ENCODE data around the gene RMRP. TPM values are rescaled to one million over a fixed set of nuclear protein-coding genes. Genes with fewer than 3 reads are reported as not detected.

The RMRP gene
- total and polyA plus RNA-seq, 2 of the 4 experiments (the other 2 are of a cell fraction), result 39.7 to 13,690 TPM

GRCh38 chr9:35687972-35688557, 30.2 kb upstream of the RMRP start (continued):
- TF ChIP-seq MAZ (IDR thresholded peaks at IDR 0.05; ENCODE audit: borderline replicate concordance, low read depth, low read length), result no peak

GRCh38 chr9:35687306-35687705, 29.5 kb upstream of the RMRP start:
- Histone ChIP-seq H3K4me1 (ENCODE audit: control insufficient read depth, insufficient read depth, low read length) (peaks cover 45% of the 10 kb centered on the region), H3K36me3 (ENCODE audit: control insufficient read depth, insufficient read depth, low read length) (peaks cover 57% of the 10 kb centered on the region)
- CTCF ChIA-PET, result no interaction called here

More at GRCh38 chr9:35687306-35687705, 29.5 kb upstream of the RMRP start:
- intact Hi-C loops (cut with micrococcal nuclease), result loop anchor here (10.0 kb wide), 1 partner anchor 83 kb away; the partner anchor contains the start of gene TESK1
- Histone ChIP-seq H2AK9ac (replicated peaks; ENCODE audit: low read depth, low read length, poor library complexity) (peak overlapping the region; percentile 67), H2AFZ (replicated peaks; ENCODE audit: low read length, poor library complexity) (no peak overlapping the region), H4K5ac (ENCODE audit: low read depth, low read length) (no peak overlapping the region), H3K9me1 (ENCODE audit: insufficient read depth, low read length) (peaks cover 33% of the 10 kb centered on the region), H4K8ac (ENCODE audit: low read depth in 2 of 2, low read length in 2 of 2) (no peak overlapping the region), H3K27me3 (ENCODE audit: control insufficient read depth, insufficient read depth, low read length) (no peaks in the 10 kb centered on the region), H3K56ac (ENCODE audit: extremely low read depth, insufficient read depth, low read length) (peak overlapping the region; percentile 61; the same call in 1 of the 2 replicates), H4K20me1 (ENCODE audit: insufficient read depth, low read length) (peaks cover 74% of the 10 kb centered on the region), H3K23ac (ENCODE audit: low read depth, low read length) (peak overlapping the region; percentile 92), H2AK5ac (ENCODE audit: low read depth, low read length) (peak overlapping the region; percentile 13; the same call in 1 of the 2 replicates), H3K18ac (ENCODE audit: low read depth, low read length) (no peak overlapping the region), H3K79me1 (ENCODE audit: low read depth in 1 of 2, low read length in 2 of 2) (peaks cover 13 to 84% of the 10 kb centered on the region in 2 experiments), H3K14ac (replicated peaks; ENCODE audit: low read depth, low read length) (peak overlapping the region; percentile 100), H2BK20ac (ENCODE audit: low read depth, low read length) (no peak overlapping the region), H4K91ac (ENCODE audit: insufficient read depth, low read depth, low read length) (no peak overlapping the region), H3K27ac (ENCODE audit: insufficient read depth, low read length) (peak overlapping the region; percentile 90), H3K9ac (ENCODE audit: low read depth, low read length) (peak overlapping the region; percentile 98), H3K4ac (ENCODE audit: low read depth, low read length) (peak overlapping the region; percentile 13; the same call in 1 of the 2 replicates), H3K4me2 (ENCODE audit: low read depth, low read length) (peak overlapping the region; percentile 97), H2BK120ac (ENCODE audit: low read depth, low read length) (no peak overlapping the region), H2BK15ac (ENCODE audit: low read depth, low read length) (no peak overlapping the region), H3K9me3 (ENCODE audit: control insufficient read depth, insufficient read depth, low read length) (no peaks in the 10 kb centered on the region), H3K4me3 (ENCODE audit: insufficient read depth, low read depth, low read length) (peak overlapping the region; percentile 83), H2BK5ac (ENCODE audit: low read depth, low read length, poor library complexity, severe bottlenecking) (peak overlapping the region; percentile 98)
- DNase-seq (no peak), ATAC-seq (ENCODE audit: low read depth) (no peak)
- BruUV-seq (replicated peaks), result no TSS peak
- POLR2A ChIA-PET (ENCODE audit: unreplicated experiment), result interaction anchor here (0.5 to 3.8 kb wide), 5 partner anchors 9 to 198 kb away, joined by 5 to 14 read pairs (median 10); partner anchors contain the start of genes CCDC107, RMRP and RUSC2
- in situ Hi-C loops (cut with MboI; ENCODE audit: low sequenced_read_pairs), result no loop called here
- dilution Hi-C loops (cut with HindIII; ENCODE audit: low sequenced_read_pairs, unreplicated experiment), result no loop called here
- WGBS, 2 experiments (ENCODE audit: extremely low coverage in 2 of 2, insufficient read length in 1 of 2), result no CpG with 5 or more reads among the region's 2 CpGs
- TF ChIP-seq MXI1 (IDR thresholded peaks at IDR 0.05; ENCODE audit: borderline replicate concordance, low read depth, low read length) (no peak), RFX5 (IDR thresholded peaks at IDR 0.05; ENCODE audit: low read depth, low read length) (no peak), MAFK (IDR thresholded peaks at IDR 0.05; ENCODE audit: low read depth, low read length) (no peak)
